GM18508 (cell line): Measurements from ENCODE around the gene DHRSX.
"Not testable (repeated sequence)": the region's sequence is repeated elsewhere in the genome, so short reads cannot be mapped to it uniquely, and the experiment has no call there.

Source experiments
- ATAC-seq: cut with Tn5 transposase; IDR thresholded peaks from one replicate; pipeline ENCODE4 v1.9.1; 2021; ENCODE audit warnings: moderate number of reproducible peaks; ENCODE audit not compliant: insufficient read depth, unreplicated experiment

The DHRSX gene

DNA sequence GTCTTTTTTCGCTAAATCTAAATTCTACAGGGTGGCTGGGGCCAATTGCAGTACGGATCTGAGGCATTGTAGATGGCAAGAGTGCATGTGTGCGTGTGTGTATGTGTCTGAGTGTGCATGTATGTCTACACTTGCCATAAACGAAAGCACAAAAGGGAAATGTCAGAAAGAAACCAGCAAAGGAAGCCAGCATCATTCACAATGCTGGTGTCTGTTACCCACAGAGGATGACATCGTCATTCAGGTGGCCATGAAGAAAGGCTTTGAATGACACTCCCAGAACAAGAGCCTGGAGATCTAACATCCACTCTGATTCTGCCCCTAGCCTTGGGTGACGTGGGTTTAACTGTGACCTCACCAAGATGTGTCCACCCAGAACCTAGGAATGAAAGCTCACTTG, 124.6 kb downstream of the DHRSX start:
- no peak for ATAC-seq

DNA sequence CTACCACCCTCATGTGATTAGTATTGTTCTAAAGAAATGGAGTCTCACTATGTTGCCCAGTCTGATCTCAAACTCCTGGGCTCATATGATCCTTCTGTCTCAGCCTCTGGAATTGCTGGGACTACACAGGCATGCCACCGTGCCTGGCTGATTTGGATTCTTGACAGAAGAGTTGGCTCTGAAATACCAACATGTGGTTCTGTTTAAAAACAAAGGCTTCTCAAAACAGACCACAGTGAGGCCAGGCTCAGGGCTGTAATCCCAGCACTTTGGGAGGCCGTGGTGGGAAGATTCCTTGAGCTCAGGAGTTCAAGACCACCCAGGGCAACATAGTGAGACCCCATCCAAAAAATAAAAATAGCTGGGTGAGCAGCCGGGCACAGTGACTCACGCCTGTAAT, 126.7 kb downstream of the DHRSX start:
- ATAC-seq = no peak

DNA sequence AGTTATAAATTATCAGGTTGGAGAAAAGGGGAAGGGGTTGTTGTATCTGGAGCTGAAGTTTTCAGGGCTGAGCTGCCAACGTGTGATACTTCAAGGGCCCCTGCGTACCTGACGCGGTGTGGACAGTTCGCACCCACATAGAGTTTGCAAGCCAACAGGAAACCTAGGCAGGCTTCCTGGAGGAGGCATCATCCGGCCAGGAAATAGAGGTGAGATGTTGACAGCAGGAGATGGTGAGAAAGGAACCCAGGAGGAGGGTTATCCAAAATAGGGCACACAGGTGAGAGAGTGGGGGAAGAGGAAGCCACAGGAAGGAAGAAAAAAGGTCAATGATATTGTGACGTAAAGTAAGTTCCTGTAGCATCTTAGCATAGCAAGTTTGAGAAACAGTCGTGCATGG, 127.2 kb downstream of the DHRSX start:
- no peak for ATAC-seq

DNA sequence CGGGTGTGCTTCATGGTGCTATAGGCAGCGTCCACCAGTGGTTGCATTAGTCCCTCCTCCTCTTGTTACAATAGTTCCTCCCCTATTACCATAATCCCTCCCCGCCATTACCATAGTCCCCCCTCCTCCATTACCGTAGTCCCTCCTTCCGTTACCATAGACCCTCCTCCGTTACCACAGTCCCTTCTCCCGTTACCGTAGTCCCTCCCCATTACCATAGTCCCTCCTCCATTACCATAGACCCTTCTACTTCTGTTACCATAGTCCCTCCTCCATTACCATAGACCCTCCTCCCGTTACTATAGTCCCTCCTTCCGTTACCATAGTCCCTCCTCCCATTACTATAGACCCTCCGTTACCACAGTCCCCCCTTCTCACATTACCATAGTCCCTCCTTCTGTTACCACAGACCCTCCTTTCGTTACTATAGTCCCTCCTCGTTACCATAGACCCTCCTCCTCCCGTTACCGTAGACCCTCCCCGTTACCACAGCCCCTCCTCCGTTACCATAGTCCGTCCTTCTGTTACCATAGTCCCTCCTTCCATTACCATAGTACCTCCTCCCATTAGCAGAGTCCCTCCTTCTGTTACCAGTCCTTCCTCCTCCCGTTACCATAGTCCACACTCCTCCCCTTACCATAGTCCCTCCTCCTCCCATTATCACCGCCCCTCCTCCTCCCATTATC, 129.6 kb downstream of the DHRSX start:
- no peak for ATAC-seq

DNA sequence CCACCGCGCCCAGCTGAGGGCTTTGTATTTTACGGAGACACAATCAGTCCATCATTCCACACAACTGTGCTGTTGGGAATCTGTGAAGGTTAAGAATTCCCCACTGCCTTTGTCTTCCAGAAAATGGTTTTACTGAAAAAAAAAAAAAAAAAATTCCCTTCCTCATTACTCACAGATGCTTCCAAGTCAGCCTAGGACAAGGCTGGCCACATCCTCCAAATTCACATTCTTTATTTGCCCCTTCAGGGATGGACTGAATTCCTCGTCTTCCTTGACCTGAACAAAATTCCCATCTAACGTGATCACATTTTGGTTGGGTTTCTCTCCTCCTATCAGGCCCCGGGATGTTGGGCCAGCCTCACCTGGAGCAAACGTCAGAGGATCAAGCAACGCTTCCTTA, 130.3 kb downstream of the DHRSX start:
- no peak for ATAC-seq

DNA sequence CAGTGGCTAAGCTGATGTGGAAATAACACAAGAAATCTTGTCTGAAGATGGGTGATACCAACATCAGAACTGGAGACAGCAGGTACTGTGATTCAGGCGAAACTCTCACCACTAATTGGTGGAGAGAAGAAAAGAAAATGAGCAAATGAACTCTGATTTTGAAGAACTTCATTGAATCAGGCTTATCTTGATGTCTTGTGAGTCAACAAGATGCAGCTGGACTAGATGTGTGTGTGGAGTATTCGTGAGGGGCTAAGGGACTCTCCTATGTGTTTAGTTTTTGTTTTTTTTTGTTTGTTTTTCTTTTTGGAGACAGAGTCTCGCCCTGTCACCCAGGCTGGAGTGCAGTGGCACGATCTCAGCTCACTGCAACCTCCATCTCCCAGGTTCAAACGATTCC, 131.6 kb downstream of the DHRSX start:
- no peak for ATAC-seq

DNA sequence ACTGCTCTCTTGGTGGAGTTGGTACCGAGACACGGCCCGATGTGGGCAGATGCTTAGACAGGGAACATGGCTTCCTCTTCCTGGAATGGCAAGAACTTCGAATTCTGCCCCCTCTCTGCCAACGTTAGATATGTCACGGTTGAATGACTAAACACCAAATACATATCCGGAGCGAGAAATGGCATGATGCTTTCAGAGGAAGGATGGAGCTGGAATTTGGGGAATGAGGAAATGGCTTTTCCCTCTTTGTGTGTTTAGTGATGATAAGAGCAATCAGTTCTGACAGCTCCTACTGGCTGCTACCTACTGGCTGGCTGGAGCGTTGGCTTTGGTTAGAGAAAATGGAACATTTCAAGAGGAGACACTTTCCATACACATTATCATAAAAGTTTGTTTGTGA, 140.0 kb downstream of the DHRSX start:
- ATAC-seq = no peak

DNA sequence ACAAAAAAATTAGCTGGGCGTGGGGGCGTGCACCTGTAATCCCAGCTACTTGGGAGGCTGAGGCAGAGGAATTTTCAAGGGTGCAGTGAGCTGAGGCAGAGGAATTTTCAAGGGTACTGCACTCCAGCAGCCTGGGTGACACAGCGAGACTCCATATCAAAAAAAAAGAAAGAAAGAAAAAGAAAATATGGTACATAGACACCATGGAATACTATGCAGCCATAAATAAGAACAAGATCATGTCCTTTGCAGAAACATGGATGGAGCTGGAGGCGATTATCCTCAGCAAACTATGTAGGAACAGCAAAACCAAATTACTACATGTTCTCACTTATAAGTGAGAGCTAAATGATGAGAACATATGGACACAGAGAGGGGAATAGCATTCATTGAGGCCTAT, 141.3 kb downstream of the DHRSX start:
- not testable (repeated sequence) for ATAC-seq

DNA sequence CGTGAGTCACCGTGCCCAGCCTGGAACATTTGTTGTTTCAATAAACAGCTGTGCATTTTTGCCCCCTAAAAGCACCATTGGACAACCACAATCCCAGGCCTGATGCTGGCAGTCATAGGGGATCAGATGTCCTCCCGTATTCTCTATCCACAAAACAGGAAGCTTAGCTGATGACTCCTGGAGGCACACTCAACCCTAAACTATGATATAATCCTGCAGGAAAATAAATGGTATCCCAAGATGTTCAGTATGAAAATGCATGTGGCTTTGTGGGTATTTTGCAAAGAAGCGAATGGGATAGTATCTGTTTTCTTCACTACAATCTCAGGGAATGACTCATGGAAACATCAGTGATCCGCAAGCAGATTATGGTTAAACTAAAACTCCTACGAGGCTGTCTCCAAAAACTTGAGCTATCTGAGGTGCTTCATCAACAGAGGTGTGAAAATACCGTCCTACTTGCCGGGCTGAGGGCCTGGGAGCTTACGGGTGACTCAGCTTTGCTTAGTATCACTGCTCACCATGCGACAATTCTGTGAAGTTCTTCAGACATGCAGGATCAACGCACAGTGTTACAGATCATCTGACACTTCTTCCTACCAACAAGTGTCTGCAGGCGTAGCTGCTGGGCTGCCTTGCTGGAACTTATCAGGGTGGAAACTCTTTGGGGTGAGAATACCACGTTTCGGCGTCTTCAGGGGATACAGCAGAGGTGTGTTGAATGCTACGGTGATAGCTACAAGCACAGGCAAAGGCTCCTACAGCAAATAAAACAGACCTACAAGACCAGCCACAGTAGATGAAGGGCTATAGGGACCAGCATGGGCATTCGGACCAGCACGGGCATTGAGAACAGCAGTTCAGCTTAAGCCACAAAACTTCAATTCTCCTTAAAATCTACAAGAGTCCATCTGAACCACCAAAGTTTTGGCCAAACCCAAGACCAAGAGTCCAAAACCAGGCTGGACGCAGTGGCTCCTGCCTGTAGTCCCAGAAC, 148.5 kb downstream of the DHRSX start:
- ATAC-seq = no peak

DNA sequence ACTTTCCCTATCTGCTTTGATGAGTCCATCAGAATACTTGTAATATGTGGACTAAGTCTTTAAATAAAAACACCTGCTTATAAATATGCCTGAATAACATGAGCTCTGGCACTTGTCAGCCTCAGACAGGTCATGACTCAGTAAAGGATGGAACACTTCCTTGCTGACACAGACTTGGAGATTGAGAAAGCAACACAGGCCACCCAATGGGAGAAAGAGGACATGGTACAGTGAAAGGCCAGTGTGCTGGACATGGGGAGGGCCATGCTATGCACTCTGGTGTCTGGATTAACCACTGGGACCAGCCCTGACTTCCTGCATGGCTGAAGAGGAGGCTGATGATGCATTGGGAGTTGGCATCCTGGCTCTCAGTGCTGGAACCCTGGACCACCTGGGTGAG, 149.5 kb downstream of the DHRSX start:
- ATAC-seq = no peak

DNA sequence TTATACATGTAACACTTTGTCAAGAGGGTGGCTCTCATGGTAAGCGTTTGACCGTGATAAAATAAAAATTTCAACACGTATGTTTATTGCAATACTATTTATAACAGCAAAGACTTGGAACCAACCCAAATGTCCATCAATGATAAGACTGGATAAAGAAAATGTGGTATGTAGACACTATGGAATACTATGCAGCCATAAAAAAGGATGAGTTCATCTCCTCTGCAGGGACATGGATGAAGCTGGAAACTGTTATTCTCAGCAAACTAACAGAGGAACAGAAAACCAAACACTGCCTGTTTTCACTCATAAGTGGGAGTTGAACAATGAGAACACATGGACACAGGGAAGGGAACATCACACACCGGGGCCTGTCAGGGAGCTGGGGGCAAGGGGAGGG, 150.1 kb downstream of the DHRSX start:
- ATAC-seq = not testable (repeated sequence)

DNA sequence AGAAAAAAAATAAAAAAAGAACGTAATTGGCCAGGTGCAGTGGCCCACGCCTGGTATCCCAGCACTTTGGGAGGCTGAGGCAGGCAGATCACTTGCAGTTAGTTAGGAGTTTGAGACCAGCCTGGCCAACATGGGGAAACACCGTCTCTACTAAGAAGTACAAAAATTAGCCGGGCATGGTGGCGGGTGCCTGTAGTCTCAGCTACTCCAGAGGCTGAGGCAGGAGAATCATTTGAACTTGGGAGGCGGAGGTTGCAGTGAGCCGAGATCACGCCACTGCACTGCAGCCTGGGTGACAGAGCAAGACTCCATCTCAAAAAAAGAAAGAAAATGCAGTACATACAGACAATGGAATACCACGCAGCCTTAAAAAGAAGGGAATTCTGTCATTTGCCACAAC, 150.7 kb downstream of the DHRSX start:
- ATAC-seq = not testable (repeated sequence)

DNA sequence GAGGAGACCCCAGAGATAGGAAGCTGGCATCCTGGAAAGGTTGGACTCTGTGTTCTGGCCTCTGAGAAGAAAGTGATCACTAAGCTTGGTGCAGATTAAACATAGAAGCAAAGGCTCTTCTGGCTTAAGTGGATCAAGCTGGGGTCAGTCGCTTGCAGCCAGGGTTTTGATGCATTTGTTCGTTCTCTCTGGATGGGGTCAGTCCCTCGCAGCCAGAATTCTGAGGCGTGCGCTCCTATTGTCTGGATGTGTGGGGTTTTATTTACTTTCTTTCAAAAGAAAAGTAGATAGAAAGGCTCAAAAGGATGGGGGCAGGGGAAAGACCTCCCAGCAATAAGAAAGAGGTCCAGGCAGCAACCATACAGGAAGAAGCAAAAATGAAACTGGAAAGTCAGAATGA, 152.6 kb downstream of the DHRSX start:
- no peak for ATAC-seq

DNA sequence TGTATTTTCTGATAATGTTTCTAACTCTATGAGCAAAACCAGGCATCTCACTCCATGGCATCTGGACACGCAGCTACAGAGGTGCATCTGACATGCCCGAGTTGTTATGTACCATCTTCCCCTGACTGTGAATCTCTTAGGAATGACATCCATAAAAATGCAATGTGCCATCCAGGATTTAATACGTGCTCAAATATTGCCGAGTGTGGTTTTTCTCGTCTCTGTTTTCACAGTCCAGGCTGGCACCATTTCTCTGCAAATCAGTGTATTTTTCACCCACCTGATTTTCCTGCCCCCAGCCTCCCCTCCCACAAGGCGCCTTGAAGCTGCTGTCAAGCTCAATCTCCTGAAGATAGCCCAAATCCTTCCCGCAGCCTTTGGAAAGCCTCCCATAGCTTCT, 154.6 kb downstream of the DHRSX start:
- no peak for ATAC-seq

DNA sequence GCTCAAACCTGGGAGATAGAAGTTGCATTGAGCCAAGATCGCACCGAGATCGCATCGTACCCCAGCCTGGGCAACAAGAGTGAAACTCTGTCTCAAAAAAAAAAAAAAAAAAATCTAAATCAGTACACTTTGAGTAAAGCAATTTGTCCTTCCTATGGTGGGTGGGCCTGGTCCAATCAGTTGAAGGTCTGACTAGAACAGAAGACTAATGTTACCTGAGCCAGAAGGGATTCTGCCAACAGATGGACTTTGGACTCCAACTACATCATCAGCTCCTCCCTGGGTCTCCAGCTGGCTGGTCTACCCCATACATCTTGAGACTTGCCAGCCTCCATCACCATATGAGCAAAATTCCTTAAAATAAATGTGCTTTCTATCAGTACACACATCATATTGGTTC, 155.2 kb downstream of the DHRSX start:
- no peak for ATAC-seq

DNA sequence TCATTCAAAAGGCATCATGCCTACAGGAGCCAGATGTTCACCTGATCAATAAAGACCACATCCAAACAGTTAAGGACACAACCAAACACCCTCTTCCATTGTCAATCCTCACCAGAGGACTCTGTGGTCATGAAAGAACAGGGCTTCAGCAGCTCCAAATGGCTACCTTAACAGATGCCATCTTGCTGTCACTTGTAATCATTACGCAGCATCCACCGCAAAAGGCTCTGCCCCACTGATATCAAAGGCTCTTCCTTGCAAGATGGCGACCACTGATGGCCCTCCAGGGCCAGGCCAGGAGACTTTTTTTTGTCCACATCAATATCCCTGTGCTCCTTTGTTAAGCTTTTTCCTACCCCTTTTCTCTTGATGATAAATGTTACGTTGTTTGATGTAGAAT, 157.4 kb downstream of the DHRSX start:
- no peak for ATAC-seq

DNA sequence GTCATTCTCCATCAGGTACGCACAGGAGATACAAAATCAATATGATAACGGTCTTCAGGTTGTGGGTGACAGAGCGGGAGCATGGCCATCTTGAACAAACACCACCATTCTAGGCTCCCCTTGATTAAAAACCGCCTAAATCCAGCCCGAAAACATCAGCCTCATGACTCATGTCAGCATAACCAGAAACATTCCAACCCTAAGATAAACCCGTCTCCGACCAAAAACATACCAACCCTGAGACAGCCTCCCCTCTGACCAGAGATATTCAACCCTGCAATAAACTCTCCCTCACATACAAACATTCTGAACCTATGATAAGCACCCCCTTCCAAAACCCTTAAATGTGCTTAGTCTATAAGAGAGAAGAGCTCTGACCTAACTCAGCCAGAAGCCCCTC, 157.9 kb downstream of the DHRSX start:
- no peak for ATAC-seq

DNA sequence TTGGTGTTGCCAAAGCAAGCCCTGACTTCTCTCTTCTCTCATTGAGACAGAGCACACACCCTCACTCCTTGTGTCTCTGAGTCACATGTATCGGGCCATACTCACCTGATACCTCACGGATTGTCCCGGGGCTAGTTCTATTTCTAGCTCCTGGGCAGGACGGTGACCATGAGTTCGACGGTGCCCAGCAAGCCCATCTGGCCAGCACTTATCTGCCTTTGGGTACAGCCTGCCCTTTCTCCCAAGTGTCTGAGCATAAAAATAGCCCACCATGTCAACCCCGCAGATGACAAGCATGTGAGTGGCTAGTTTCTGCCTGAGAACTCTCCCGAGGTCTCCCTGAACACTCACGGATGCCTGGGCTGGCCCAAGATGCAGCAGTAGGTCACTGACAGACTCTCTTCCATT, 158.5 kb downstream of the DHRSX start:
- ATAC-seq = no peak

DNA sequence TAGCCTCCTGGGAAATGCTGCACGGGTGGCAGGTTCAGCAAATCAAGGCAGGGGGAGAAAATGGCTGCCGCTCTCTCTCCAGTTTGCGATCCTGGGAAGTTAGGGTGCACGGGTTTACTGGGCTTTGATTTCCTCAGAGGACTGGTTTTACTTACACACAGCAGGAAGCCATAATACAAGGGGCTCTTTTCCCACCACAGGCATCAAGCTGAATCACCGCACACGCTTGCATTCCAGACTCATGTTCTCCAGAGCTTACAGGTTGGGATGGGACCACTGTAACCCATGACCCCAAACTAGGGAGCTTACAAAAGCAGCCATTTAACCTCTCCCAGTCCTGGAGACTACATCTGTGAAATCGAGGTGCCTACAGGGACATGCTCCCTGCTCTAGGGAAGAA, 159.8 kb downstream of the DHRSX start:
- ATAC-seq = no peak

DNA sequence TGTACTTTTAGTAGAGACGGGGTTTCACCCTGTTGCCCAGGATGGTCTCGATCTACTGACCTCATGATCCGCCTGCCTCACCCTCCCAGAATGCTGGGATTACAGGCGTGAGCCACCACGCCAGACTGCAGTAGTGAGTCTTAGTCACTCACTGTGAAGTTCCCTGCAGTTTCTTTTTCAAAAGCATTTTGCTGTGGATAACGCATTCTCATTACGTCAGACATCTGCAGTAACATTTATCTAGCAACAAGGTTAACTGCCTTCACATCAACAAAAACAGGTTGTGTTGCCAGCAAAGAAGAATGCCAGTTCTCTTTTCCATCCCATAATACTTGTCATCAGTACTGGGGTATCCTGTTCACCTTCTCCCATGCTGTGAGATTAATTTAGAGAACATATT, 164.6 kb downstream of the DHRSX start:
- ATAC-seq = no peak

DNA sequence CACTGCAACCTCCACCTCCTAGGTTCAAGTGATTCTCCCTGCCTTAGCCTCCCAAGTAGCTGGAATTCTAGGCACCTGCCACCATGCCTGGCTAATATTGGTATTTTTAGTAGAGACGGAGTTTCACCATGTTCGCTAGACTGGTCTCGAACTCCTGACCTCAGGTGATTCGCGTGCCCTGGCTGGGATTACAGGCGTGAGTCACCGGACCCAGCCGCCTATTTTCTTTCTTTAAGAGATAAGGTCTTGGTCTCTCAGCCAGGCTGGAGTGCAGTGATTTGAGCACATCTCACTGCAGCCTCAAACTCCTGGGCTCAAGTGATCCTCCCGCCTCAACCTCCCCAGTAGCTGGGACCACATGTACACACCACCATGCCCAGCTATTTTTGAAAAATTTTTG, 166.5 kb downstream of the DHRSX start:
- no peak for ATAC-seq

DNA sequence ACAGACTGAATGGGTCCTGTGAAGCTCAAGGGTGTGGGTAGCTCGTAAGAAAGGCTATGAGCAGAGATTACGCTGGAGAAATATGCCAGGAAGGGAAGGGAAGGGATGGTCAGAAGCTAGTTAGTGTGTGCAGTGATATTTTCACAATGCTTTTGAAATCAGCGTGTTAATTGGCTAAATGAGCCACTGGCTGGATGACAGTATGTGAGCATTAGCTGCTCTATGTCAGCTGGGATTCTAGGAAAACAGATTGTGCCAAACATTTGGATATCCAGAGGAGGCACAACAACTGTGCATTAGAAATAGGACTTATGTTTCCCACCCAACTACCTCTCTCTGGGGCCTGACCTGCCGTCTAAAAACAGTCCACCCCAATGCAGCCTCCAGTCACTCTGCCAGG, 168.5 kb downstream of the DHRSX start:
- no peak for ATAC-seq
